IMR-90 (cell line): ENCODE data around the gene IBSP.

Experiments used
- POLR2A ChIP-seq: IDR thresholded peaks from 2 replicates; pipeline ENCODE4 v1.6.1; 2012; ENCODE audit warnings: mild to moderate bottlenecking, low read depth, low read length
- SMC3 ChIP-seq: fragments of 150-350 bp; IDR thresholded peaks from 2 replicates; pipeline ENCODE4 v1.6.1; 2016; ENCODE audit warnings: low read depth, mild to moderate bottlenecking, antibody characterized with exemption, low read length, moderate library complexity
- TF ChIP-seq, protein P1 (sequence below): conservative IDR thresholded peaks from 2 replicates; pipeline ENCODE4 v1.5.1; 2012; ENCODE audit warnings: mild to moderate bottlenecking, low read depth, low read length, improper control_type of control experiment

GRCh38 chr4:87834401-87834800, 35.0 kb downstream of the IBSP start:
- TF ChIP-seq, protein P1, sequence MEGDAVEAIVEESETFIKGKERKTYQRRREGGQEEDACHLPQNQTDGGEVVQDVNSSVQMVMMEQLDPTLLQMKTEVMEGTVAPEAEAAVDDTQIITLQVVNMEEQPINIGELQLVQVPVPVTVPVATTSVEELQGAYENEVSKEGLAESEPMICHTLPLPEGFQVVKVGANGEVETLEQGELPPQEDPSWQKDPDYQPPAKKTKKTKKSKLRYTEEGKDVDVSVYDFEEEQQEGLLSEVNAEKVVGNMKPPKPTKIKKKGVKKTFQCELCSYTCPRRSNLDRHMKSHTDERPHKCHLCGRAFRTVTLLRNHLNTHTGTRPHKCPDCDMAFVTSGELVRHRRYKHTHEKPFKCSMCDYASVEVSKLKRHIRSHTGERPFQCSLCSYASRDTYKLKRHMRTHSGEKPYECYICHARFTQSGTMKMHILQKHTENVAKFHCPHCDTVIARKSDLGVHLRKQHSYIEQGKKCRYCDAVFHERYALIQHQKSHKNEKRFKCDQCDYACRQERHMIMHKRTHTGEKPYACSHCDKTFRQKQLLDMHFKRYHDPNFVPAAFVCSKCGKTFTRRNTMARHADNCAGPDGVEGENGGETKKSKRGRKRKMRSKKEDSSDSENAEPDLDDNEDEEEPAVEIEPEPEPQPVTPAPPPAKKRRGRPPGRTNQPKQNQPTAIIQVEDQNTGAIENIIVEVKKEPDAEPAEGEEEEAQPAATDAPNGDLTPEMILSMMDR, result no peak
- no peak for TF ChIP-seq POLR2A
- TF ChIP-seq SMC3, result no peak
